K562 (cell line): ENCODE data around the gene GNG5. TPM values are rescaled to one million over a fixed set of nuclear protein-coding genes. Genes with fewer than 3 reads are reported as not detected.
"Not testable (repeated sequence)": the region's sequence is repeated elsewhere in the genome, so short reads cannot be mapped to it uniquely, and the experiment has no call there.

Experiments used
- ATAC-seq: fragments of 200-7000 bp; cut with Tn5 transposase; 3 replicates; pipeline ENCODE4 v1.9.1; 2020; ENCODE audit warnings: moderate library complexity
- BruUV-seq: library from RNA; stranded (reverse); fragments of 400-500 nt; replicated peaks from 2 replicates; lab custom pipeline; 2021; lab: Mats Ljungman, UMichigan
- CTCF ChIA-PET: fragments of 300-600 bp; formaldehyde crosslinking; extraction: SDS; loops from one replicate; lab custom pipeline; 2021; ENCODE audit warnings: low intra/inter-chr PET ratio; lab: Yijun Ruan, JAX
- POLR2A ChIA-PET: fragments of 300-600, 350-650 bp; sonication (Branson Sonifier 250); formaldehyde crosslinking; extraction: SDS; loops from one replicate; lab custom pipeline; 2021; ENCODE audit warnings: antibody characterized with exemption, inconsistent platforms; lab: Yijun Ruan, JAX
- DNase-seq, 4 experiments: peaks; one replicate each; pipeline versions ENCODE4 v3.0.0 to v3.0.0-alpha.2; 2011 to 2018; ENCODE audit warnings: low spot score in 3 of 4, mixed read lengths in 3 of 4; ENCODE audit errors: extremely low read depth in 1 of 4
- FAIRE-seq: peaks from 2 replicates; lab custom pipeline; 2011; peaks lifted over from hg19 to GRCh38; lab: Jason Lieb, UNC
- H2AFZ ChIP-seq: 2 replicates; pipeline ENCODE4 v1.6.0; 2011; ENCODE audit warnings: low read depth, low read length, control low read depth, inconsistent platforms
- H3K27ac ChIP-seq: fragments of 200-600 bp; 3 replicates; pipeline ENCODE4 v1.8.0; 2011; ENCODE audit warnings: low read depth, mild to moderate bottlenecking, control low read depth, inconsistent platforms, low read length, moderate library complexity, mixed read lengths; ENCODE audit errors: extremely low read depth
- H3K27me3 ChIP-seq, 2 experiments: fragments of 300-600 bp in 1 of 2; 2 replicates in 1 of 2; 3 replicates in 1 of 2; pipeline versions ENCODE4 v1.6.0 to v1.8.0; 2011; ENCODE audit warnings: inconsistent platforms in 2 of 2, low read length in 2 of 2, mild to moderate bottlenecking in 1 of 2, mixed read lengths in 1 of 2, moderate library complexity in 1 of 2; ENCODE audit not compliant: control insufficient read depth in 2 of 2, insufficient read depth in 2 of 2
- H3K36me3 ChIP-seq: fragments of 300-600 bp; 3 replicates; pipeline ENCODE4 v1.8.0; 2011; ENCODE audit warnings: mild to moderate bottlenecking, low read length, inconsistent platforms; ENCODE audit not compliant: control insufficient read depth, insufficient read depth
- H3K4me1 ChIP-seq, 2 experiments: fragments of 200-600 bp in 1 of 2; replicated peaks in 1 of 2; 2 replicates in 1 of 2; 3 replicates in 1 of 2; pipeline versions ENCODE4 v1.5.1 to v1.8.0; 2011; ENCODE audit warnings: inconsistent platforms in 2 of 2, low read length in 2 of 2, mild to moderate bottlenecking in 1 of 2, mixed read lengths in 1 of 2, moderate library complexity in 1 of 2; ENCODE audit not compliant: control insufficient read depth in 2 of 2, insufficient read depth in 2 of 2
- H3K4me2 ChIP-seq: 2 replicates; pipeline ENCODE4 v1.6.1; 2011; ENCODE audit warnings: low read length, control low read depth, inconsistent platforms, mixed read lengths; ENCODE audit not compliant: insufficient read depth
- H3K4me3 ChIP-seq: fragments of 200-600 bp; sonication (generic), shearing (Covaris generic); 2 replicates; pipeline ENCODE4 v1.5.1; 2016; ENCODE audit warnings: control low read depth, inconsistent platforms
- H3K79me2 ChIP-seq: fragments of 200-600 bp; 3 replicates; pipeline ENCODE4 v1.8.0; 2011; ENCODE audit warnings: low read length, inconsistent platforms; ENCODE audit not compliant: control insufficient read depth, insufficient read depth
- H3K9ac ChIP-seq, 2 experiments: 2 replicates each; pipeline versions ENCODE4 v1.6.0 to v1.6.1; 2011; ENCODE audit warnings: low read depth in 2 of 2, low read length in 2 of 2, control low read depth in 1 of 2, inconsistent platforms in 1 of 2, mild to moderate bottlenecking in 1 of 2, mixed read lengths in 1 of 2; ENCODE audit not compliant: insufficient read depth in 1 of 2
- H3K9me1 ChIP-seq: one replicate; pipeline ENCODE4 v1.6.0; 2011; ENCODE audit warnings: inconsistent platforms, mild to moderate bottlenecking, low read length, moderate library complexity; ENCODE audit not compliant: control insufficient read depth, insufficient read depth
- H3K9me3 ChIP-seq: replicated peaks from 2 replicates; pipeline ENCODE4 v1.5.1; 2011; ENCODE audit warnings: low read depth, low read length, inconsistent platforms; ENCODE audit not compliant: control insufficient read depth, insufficient read depth
- H4K20me1 ChIP-seq: replicated peaks from 2 replicates; pipeline ENCODE4 v1.6.1; 2011; ENCODE audit warnings: low read length, inconsistent platforms, mixed read lengths; ENCODE audit not compliant: control insufficient read depth, insufficient read depth
- CC2D1A ChIP-seq: fragments of 450-650 bp; IDR thresholded peaks from 2 replicates; pipeline ENCODE4 v1.6.1; 2017; ENCODE audit warnings: mild to moderate bottlenecking
- HBP1 ChIP-seq: fragments of 450-650 bp; formaldehyde crosslinking; IDR thresholded peaks from 2 replicates; pipeline ENCODE4 v1.4.0; 2022; ENCODE audit warnings: missing genetic modification characterization
- L3MBTL2 ChIP-seq: fragments of 450-650 bp; IDR thresholded peaks from 2 replicates; pipeline ENCODE4 v1.6.1; 2016; ENCODE audit warnings: mild to moderate bottlenecking, moderate library complexity
- WGBS: fragments of 100-300 bp; shearing (Covaris generic); methylation state at CpG from one replicate; pipeline ENCODE4 v1.1.6; 2016; ENCODE audit warnings: low coverage, mixed read lengths; ENCODE audit not compliant: insufficient coverage; ENCODE audit errors: missing lambda C conversion rate; 5-methylcytosine and 5-hydroxymethylcytosine counted together
- in situ Hi-C: fragments of 300-500 bp; cut with MboI; formaldehyde crosslinking; loops from 4 replicates; pipeline ENCODE4 v1.15.0; 2018; ENCODE audit warnings: inconsistent platforms, mixed read lengths
- intact Hi-C: fragments of 100-400 bp; cut with micrococcal nuclease; formaldehyde crosslinking; loops from 2 replicates; pipeline ENCODE4 v1.14.2; 2022
- polyA plus RNA-seq, 8 experiments: library from polyadenylated mRNA; depleted of rRNA in 4 of 8; stranded (reverse) in 5 of 8; unstranded in 3 of 8; fragments of >200 nt; fragmentation: Nextera tagmentation in 2 of 8; fragmentation: Illumina TruSeq in 1 of 8; extraction: Ambion mirVana in 2 of 8; extraction: Trizol in 1 of 8; gene quantifications; 2 replicates each; pipeline versions ENCODE4 v1.2.1 to v1.2.3, GENCODE V29; 2011 to 2014; ENCODE audit warnings: inconsistent platforms in 1 of 8, missing spikeins in 1 of 8
- total RNA-seq, 7 experiments: library from RNA; depleted of rRNA in 6 of 7; stranded (reverse); fragments of >200 nt in 6 of 7; fragmentation: Illumina TruSeq in 2 of 7; extraction: Trizol in 2 of 7; gene quantifications; 2 replicates each; pipeline versions ENCODE4 v1.2.1 to v1.2.3, GENCODE V29; 2011 to 2021; ENCODE audit warnings: low replicate concordance in 1 of 7
- TF ChIP-seq, protein P1 (sequence below), 2 experiments: fragments of 450-650 bp; IDR thresholded peaks; 2 replicates each; pipeline ENCODE4 v1.6.1; 2016
- TF ChIP-seq, protein P2 (sequence below): fragments of 450-650 bp; IDR thresholded peaks from 2 replicates; pipeline ENCODE4 v1.6.1; 2016; ENCODE audit warnings: mild to moderate bottlenecking, moderate library complexity

GNG5 gene
- total and polyA plus RNA-seq, 9 of the 15 experiments (the other 6 are each of a cell fraction or from before 2014, with no cell fraction given): 61.9 to 243 (median 150) TPM

GRCh38 chr1:84507887-84508286 lies 1.5 kb upstream of the GNG5 start:
- intact Hi-C loops: loop anchor here (2.0 to 10.0 kb wide), 3 partner anchors 113 to 203 kb away; partner anchors contain the start of gene SAMD13
- Histone ChIP-seq H3K9ac (peak overlapping the region; percentile 74 to 98; a peak in 3 of 4 replicates), H4K20me1 (peaks cover 18% of the 10 kb centered on the region), H3K27ac (peak overlapping the region; percentile 97), H3K4me3 (peak overlapping the region; percentile 69), H3K4me1 (peaks cover 4 to 10% of the 10 kb centered on the region in 2 experiments; a peak in 4 of 5 replicates), H3K4me2 (peak overlapping the region; percentile 73), H2AFZ (peak overlapping the region; percentile 91), H3K79me2 (peaks cover 52% of the 10 kb centered on the region), H3K36me3 (peaks cover 23% of the 10 kb centered on the region)
- H3K9me1 ChIP-seq, H3K27me3 ChIP-seq, ATAC-seq, in situ Hi-C loops, H3K9me3 ChIP-seq, CTCF ChIA-PET, FAIRE-seq, BruUV-seq: not testable (repeated sequence)
- POLR2A ChIA-PET: interaction anchor here (1.0 kb wide), 1 partner anchor 14 kb away, joined by 3 read pairs; no protein-coding TSS in a partner anchor
- DNase-seq: peak in 1 of 4 experiments; percentile 29
- 31% methylated on average over 14 of the region's 14 CpGs for WGBS
- TF ChIP-seq, protein P1, sequence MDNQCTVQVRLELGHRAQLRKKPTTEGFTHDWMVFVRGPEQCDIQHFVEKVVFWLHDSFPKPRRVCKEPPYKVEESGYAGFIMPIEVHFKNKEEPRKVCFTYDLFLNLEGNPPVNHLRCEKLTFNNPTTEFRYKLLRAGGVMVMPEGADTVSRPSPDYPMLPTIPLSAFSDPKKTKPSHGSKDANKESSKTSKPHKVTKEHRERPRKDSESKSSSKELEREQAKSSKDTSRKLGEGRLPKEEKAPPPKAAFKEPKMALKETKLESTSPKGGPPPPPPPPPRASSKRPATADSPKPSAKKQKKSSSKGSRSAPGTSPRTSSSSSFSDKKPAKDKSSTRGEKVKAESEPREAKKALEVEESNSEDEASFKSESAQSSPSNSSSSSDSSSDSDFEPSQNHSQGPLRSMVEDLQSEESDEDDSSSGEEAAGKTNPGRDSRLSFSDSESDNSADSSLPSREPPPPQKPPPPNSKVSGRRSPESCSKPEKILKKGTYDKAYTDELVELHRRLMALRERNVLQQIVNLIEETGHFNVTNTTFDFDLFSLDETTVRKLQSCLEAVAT (IDR thresholded peaks at IDR 0.05): 0 out of 4 replicates have a peak, but pooled peaks of 1 of the 2 experiments have one; percentile 44
- TF ChIP-seq L3MBTL2 (peak; percentile 73), CC2D1A (peak; percentile 65; the same call in 1 of the 2 replicates), HBP1 (CRISPR knock-in tag) (0 out of 2 replicates have a peak, but pooled peaks have one; percentile 23)
- TF ChIP-seq, protein P2, sequence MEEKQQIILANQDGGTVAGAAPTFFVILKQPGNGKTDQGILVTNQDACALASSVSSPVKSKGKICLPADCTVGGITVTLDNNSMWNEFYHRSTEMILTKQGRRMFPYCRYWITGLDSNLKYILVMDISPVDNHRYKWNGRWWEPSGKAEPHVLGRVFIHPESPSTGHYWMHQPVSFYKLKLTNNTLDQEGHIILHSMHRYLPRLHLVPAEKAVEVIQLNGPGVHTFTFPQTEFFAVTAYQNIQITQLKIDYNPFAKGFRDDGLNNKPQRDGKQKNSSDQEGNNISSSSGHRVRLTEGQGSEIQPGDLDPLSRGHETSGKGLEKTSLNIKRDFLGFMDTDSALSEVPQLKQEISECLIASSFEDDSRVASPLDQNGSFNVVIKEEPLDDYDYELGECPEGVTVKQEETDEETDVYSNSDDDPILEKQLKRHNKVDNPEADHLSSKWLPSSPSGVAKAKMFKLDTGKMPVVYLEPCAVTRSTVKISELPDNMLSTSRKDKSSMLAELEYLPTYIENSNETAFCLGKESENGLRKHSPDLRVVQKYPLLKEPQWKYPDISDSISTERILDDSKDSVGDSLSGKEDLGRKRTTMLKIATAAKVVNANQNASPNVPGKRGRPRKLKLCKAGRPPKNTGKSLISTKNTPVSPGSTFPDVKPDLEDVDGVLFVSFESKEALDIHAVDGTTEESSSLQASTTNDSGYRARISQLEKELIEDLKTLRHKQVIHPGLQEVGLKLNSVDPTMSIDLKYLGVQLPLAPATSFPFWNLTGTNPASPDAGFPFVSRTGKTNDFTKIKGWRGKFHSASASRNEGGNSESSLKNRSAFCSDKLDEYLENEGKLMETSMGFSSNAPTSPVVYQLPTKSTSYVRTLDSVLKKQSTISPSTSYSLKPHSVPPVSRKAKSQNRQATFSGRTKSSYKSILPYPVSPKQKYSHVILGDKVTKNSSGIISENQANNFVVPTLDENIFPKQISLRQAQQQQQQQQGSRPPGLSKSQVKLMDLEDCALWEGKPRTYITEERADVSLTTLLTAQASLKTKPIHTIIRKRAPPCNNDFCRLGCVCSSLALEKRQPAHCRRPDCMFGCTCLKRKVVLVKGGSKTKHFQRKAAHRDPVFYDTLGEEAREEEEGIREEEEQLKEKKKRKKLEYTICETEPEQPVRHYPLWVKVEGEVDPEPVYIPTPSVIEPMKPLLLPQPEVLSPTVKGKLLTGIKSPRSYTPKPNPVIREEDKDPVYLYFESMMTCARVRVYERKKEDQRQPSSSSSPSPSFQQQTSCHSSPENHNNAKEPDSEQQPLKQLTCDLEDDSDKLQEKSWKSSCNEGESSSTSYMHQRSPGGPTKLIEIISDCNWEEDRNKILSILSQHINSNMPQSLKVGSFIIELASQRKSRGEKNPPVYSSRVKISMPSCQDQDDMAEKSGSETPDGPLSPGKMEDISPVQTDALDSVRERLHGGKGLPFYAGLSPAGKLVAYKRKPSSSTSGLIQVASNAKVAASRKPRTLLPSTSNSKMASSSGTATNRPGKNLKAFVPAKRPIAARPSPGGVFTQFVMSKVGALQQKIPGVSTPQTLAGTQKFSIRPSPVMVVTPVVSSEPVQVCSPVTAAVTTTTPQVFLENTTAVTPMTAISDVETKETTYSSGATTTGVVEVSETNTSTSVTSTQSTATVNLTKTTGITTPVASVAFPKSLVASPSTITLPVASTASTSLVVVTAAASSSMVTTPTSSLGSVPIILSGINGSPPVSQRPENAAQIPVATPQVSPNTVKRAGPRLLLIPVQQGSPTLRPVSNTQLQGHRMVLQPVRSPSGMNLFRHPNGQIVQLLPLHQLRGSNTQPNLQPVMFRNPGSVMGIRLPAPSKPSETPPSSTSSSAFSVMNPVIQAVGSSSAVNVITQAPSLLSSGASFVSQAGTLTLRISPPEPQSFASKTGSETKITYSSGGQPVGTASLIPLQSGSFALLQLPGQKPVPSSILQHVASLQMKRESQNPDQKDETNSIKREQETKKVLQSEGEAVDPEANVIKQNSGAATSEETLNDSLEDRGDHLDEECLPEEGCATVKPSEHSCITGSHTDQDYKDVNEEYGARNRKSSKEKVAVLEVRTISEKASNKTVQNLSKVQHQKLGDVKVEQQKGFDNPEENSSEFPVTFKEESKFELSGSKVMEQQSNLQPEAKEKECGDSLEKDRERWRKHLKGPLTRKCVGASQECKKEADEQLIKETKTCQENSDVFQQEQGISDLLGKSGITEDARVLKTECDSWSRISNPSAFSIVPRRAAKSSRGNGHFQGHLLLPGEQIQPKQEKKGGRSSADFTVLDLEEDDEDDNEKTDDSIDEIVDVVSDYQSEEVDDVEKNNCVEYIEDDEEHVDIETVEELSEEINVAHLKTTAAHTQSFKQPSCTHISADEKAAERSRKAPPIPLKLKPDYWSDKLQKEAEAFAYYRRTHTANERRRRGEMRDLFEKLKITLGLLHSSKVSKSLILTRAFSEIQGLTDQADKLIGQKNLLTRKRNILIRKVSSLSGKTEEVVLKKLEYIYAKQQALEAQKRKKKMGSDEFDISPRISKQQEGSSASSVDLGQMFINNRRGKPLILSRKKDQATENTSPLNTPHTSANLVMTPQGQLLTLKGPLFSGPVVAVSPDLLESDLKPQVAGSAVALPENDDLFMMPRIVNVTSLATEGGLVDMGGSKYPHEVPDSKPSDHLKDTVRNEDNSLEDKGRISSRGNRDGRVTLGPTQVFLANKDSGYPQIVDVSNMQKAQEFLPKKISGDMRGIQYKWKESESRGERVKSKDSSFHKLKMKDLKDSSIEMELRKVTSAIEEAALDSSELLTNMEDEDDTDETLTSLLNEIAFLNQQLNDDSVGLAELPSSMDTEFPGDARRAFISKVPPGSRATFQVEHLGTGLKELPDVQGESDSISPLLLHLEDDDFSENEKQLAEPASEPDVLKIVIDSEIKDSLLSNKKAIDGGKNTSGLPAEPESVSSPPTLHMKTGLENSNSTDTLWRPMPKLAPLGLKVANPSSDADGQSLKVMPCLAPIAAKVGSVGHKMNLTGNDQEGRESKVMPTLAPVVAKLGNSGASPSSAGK: peak; percentile 93
